Astrocyte of the hippocampus (primary cell): ENCODE results near the gene FCN3.

Experiments used
- DNase-seq: peaks from one replicate; pipeline ENCODE4 v3.0.0; 2011; ENCODE audit warnings: low read depth, low spot score

Gene FCN3

DNA sequence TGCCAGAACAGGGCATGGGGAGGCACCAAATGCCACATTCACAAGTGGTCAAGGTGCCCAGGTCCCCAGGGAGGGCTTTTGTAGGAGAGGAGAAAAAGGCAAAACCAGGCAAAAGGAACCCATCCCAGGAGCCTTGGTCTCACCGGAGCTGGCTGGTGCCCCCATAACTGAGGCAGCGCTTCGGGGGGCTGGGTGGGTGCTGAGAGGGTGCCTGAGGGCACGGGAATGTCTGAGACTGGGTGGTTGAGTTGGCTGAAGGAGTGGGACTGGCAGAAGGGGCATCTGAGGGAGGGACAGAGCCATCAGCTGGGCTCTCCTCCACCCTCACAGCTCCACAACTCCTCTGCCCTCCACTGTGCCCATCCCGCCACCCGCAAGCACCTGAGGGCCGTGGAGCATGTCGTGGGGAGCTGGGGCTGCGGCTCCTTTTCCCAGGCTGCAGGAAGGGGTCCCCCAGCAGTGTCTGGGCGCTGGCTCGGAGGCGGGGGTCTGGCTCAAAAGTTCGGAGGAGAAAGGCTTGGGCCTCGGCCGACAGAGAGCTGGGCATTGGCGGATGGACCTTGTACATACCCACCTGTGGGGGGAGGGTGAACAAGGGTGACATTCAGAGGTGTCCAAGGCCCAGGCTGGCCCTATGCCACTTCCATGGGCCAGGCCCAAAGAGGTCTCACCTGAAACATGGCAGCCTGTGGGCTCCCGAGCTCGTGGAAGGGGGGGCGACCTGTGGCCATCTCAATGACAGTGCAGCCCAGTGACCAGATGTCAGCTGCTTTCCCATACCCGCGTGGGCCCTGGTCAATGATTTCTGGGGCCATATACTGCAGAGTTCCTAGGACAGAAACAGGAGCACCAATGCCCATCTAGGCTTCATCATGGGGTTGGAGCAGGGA, 16.3 kb downstream of the FCN3 start:
- no peak for DNase-seq

DNA sequence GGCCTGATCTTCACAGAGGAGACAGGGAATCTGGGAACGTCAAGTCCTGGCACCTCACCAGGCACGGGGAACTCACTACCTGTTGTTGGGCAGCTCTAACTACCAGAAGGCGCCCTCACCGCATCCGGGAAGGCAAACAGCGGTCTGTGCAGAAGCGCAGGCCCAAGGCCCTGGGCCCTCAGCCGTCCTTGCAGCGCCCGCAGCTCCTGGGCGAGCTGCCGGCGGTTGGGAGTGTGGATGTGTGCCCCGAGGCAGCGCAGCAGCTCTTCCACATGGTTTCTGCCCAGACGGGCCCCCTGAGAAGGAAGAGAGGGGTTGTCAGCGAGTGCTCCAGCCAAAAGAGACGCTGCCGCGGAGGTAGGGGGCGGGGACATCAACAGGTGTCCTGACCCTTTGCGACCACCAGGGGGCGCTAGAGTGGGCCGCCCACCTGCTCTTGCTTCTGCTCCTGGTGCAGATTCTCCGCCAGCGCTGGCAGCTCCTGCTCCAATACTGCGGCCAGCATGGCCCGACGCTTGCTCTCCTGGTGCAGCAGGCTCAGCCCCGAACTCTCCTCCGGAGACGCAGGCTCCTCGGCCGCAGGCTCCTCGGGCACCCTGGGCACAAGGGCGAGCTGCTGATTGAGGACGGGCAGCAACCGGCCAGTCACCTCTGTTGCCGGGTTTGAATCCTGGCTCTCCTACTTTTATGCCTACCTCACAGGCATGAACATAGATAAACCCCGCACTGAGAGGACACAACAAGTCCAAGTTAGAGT, 17.2 kb downstream of the FCN3 start:
- DNase-seq, result peak; percentile 84

DNA sequence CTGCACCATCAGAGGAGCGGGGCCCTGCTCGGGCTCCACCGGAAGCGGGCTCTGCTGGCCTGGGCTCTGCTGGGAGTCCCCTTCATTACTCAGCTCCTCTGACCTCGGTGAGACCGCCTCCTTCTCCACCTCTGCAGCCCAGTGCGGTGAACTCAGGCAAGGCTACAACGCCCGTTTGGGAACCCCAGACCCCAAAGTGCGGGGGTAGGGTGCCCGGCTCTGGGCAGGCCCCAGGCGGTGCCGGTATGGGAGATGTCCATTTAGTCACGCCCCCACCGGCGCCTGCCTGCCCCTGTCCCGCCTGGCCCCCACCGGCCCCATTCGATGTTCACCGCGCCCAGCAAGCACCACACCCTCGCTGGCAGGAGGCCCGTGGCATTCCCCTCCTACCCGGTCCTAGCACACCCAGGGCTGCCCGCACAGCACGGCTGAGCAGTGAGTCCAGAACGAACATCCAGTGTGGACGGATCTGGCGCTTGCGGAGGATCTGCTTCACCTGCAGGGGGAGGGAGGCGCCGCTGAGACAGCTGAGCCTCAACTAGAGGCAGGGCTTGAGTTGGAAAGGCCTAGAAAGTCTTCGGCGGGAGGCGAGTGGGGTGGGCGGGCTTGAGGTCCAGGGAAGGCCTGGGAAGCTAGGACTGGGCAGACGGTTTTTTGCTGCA, 17.9 kb downstream of the FCN3 start:
- DNase-seq, result no peak

DNA sequence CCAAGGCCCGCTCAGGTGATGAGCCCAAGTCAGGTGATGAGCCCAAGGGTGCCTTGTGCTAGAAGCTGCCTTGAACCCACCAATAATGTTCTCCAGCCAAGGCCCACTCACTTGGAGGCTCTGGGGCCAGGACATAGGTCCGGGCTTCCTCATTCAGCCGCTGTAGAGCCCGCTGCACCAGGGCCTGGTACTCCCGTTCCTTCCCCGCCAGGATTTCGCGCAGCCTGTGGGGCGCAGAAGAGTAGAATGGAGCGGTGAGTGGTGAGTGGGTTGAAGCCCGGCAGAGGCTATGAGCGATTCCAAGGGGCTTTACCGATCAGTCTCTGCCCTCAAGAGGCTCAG, 18.4 kb downstream of the FCN3 start:
- no peak for DNase-seq

DNA sequence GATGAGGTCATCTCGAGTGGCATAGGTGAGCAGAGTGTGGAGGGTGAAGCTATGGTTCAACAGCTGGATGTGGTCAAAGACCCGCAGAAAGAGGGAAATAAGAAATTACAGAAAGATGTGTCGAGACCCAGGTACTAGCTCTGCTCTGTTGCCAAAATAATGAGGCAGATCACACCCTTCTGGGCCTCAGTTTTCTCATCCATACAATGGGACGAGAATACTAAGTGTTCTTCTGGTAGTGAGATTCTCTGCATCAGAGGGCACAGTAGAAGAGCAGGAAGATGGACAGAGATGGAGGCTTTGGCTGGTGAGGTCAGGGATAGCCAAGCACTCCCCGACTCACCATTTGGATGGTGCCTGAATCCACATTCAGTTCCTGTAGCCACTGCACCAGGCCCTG, 18.9 kb downstream of the FCN3 start:
- DNase-seq, result no peak

DNA sequence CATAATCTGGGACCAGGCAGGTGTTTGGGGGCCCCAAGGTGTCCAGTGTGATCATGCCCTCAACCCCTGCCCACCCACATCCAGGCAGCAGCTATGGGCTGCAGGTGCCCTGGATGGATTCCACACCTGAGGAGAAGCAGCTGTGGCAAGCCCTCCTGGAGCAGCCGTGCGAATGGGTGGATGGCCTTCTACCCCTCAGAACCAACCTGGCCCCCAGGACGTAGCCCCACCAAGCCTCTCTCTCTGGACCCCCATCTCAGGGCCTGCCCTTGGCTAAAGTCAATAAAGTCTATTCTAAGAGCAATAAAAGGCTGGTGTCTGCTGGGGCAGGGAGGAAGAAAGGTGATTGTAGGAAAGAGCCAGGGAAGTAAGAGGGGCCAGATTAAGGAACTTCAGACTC, 21.0 kb downstream of the FCN3 start:
- no peak for DNase-seq

DNA sequence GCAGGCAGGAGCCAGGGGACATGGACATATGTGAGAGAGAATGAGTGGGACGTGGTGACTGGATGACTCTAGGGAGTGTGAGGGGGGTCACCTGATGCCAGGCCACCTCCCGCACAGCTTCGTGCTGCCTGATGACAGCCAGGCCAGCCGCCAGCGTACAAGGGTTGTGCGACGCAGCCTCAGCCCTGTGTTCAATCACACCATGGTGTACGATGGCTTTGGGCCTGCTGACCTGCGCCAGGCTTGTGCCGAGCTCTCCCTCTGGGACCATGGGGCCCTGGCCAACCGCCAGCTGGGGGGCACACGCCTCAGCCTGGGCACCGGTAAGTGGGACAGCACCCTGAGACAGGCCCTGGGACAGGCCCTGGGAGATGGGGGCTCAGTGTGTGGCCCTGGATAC, 21.5 kb downstream of the FCN3 start:
- no peak for DNase-seq

DNA sequence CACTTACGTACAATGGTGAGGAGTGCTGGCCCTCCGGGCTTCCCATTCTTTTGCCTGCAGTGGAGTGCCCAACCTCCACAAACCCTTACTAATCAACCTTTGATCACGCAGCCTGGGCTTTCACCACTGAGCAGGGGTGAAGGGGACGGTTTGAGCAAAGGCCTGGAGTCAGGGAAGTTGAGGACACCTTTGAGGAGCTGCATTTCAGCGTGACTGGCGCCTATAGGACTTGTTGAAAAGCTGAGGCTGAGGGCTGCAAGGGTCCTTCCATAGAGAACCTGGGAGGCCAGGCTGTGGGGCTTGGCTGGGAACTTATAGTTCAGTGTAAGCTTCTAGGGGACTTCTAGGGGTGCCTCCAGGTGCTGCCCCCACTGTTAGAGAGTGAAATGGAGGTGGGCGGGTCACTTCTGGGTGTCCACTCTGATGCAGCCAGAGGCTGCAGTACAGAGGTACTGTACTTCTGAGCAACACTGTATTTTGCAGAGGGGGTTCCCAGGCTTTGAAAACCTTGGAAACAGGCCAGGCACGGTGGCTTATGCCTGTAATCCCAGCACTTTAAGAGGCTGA, 23.0 kb downstream of the FCN3 start:
- DNase-seq, result no peak

DNA sequence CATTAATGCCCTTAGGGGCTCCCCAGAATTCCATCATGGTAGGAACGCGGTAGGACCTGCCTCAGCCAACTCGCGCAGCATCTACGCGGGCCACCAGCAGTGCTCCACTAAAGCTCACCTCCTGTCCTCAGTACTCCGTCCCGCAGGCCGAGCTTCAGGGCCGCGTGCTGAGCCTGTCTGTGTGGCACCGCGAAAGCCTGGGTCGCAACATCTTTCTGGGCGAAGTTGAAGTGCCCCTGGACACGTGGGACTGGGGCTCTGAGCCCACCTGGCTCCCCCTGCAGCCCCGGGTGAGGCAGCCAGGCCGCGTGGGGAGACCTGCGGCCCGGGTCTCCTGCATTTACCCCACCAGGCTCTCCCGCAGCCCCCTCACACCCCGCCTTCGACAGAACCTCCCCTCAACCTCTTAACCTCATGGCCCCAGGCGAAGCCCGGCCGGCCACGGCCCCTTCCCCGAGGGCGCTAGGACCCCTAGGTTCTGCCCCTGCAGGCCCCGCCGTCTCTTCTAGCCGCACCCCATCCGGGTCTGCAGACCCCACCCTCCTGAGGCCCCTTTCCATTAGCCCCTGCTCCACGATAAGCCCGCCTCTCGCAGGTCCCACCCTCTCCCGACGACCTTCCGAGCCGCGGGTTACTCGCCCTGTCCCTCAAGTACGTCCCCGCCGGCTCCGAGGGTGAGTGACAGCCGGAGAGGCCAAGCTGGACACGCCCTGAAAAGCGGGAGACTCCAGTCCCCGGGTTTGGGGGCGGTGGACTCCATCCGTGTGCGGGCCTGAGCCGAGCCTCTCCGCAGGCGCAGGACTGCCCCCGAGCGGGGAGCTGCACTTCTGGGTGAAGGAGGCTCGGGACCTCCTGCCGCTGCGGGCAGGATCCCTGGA, 23.7 kb downstream of the FCN3 start:
- DNase-seq, result peak; percentile 67

DNA sequence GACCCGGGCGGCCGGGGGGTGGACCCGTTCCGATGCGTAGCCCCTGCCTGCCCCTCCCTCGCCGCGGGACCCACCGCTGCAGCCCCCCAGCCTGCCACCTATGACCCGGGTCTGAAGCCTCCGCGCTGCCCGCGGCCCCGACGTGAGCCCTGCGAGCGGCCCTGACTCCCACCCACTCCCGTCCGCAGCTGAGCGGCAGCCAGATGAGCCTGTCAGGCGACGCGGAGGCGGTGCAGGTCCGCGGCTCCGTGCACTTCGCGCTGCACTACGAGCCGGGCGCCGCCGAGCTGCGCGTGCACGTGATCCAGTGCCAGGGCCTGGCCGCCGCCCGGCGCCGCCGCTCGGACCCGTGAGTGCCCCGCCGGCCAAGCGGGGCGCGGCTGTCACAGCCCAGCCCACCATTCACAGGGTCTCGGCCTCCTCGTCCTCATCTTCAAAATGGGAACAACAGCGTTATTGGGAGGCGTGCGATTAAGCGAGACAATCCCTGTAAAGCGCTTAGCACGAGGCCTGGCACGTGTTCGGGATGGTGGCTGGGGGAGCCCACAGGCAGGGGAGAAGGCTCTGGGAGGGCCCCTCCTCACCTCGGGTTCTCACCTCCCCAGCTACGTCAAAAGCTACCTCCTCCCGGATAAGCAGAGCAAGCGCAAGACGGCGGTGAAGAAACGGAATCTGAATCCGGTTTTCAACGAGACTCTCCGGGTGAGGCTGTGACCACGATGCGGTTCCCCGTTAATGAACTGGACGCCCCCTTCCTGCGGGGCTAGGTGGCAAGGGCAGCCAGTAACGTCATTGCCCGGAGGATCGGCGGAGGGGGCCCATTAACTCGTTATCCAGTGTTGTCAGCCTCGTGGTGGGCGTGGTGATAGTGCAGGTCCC, 24.6 kb downstream of the FCN3 start:
- peak; percentile 84 for DNase-seq

DNA sequence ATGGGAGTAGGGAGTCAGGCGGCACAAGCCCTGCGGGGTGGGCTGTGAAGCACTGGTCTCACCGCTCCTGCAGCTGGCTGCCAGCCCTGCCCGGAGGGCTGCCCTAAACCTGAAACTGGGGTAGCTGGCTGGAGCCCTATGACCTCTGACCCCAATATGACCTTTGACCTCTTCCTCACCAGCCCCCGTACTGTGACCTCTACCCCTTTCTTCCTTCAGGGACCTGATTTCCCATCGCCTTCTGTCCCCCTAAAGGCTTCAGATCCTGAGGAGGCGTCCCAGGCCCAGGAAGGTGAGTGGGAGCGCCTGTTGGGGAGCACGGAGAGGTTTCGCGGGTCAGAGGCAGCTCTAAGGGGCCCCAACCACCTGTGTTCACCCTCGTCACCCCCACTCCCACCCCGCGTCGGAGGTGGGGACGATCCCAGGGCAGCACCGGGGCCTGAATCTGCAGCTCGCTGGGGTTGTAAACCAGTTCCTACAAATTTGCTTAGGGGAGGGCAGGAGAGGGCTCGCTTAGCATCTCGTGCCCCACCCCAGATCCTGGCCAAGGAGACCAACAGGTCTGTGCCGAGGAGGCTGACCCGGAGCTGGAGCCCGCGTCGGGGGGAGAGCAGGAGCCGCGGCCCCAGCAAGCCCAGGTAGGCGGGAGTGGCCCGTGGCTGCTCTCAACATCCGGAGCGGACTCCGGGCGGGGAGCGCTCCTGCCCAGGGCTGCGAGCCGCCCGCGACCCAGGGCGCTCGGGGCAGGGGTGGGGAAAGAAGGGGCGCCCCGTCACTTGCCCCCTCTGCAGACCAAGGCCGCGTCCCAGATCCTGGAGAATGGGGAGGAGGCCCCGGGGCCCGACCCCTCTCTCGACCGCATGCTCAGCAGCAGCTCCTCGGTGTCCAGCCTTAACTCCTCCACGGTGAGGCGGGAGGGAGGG, 25.5 kb downstream of the FCN3 start:
- peak; percentile 65 for DNase-seq

DNA sequence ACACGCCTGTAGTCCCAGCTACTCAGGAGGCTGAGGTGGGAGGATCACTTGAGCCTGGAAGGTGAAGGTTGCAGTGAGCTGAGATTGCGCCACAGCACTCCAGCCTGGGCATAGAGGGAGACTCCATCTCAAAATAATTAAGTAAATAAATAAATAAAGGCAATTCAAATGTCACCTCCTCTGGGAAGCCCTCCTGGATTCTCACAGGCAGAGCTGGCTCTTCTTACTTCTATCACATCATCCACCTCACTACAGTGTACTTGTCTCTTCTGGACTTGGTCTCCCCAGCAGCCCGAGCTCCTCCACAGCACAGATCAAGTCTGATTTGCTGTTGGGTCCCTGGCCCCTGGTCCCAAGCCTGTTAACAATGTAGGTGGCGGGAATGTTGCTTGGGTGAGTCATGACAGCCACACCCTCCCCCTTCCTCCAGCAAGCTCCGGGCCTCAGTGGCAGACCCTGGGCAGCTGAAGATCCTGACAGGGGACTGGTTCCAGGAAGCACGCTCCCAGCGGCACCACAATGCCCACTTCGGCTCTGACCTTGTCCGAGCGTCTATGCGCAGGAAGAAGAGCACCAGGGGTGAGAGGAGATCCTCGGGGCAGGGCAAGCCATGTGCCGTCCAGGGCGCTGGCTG, 27.5 kb downstream of the FCN3 start:
- DNase-seq, result no peak

DNA sequence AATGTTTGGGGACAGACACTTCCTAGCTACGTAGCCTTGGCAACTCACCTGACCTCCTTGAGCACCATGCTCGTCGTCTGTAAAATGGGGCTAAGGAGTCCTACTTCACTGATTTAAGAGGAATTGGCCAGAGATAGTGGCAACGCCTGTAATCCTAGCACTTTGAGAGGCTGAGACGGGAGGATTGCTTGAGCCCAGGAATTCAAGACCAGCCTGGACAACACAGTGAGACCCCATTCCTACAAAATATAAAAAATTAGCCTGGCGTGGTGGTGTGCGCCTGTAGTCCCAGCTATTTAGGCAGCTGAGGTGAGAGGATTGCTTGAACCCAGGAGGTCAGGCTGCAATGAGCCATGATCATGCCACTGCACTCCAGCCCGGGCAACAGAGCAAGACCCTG, 28.3 kb downstream of the FCN3 start:
- DNase-seq, result no peak

DNA sequence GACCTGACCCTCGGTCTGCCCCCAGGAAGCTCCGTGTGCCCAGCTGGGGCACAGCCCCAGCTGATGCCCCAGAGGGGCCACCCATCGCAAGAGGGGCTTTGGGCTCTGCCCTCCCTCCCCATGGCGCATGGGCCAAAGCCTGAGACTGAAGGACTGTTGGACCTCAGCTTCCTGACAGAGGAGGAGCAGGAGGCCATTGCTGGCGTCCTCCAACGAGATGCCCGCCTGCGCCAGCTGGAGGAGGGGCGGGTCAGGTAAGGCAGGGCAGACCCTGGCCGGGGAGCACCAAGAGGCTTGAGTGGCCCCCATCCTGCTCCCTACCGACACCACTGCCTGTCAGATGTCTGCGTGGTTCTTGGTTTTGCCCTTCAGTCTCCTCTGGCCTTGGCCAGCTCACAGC, 29.4 kb downstream of the FCN3 start:
- no peak for DNase-seq

DNA sequence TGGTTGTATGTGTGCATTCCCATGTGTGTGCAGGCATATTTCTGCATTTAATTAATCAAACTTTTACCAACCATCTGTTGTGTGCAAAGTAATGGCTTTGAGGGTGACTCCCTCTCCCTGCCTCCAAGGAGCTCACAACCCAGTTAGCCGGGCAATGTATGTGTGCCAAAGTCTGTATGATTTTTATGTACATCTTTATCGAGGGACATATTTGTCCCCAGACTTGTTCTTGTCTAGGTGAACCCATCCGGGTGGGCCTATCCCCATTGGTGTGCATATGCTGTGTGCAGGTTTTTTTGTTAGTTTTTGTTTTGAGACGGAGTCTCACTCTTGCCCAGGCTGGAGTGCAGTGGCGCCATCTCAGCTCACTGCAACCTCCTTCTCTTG, 31.0 kb downstream of the FCN3 start:
- no peak for DNase-seq

DNA sequence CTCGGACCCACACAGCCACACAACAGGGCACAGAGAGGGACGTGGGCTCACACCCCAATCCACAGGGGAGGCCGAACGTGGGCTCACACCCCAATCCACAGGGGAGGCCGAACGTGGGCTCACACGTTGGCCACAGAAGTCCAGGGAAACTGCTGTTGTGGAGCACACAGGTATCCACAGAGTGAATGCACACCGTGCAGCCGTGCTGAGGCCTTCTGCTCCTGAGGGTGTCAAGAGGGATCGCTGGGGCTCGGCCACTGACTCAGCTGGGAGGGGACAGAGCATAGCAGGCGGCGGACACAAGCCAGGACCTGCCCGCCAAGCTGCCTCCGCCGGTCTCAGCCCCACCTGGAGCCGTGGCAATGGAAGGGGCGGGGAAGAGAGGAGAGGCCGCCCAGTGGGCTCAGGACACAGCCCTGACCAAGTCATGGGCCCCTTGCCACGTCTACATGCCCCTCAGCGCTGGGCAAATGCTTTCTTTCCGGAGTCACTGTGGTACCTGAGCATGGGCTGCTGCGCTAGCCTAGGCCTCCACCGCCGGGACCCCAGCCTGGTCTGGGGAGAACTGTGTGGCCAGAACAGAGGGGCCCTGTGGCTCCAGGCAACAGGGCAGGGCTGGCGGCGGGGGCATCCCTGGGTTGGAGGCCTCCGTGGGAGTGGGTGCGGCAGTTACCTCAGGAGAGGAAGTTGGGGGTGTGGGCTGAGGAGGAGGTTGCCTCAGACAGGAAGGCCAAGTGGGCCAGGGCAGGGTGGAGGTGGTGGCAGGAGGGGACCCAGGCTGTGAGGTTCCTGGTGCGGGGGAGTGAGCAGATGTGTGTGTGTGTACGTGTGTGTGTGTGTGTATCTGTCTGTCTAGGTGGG, 31.6 kb downstream of the FCN3 start:
- no peak for DNase-seq

DNA sequence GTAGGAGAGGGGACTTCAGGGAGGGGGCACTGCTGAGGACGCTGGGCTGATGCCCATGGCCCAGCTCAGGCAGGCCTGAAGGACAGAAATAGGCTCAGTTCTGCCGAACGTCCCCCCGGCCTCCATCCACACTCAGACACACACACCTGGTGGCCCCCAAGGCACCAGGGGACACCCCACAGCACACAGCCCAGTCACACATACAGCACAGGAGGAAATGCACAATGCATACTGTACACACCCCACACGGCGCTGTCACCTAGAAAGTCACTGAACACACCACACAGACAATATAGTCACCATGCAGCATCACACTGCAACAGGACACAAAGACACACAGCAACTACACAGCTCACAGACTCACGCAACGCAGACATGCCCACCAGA, 32.2 kb downstream of the FCN3 start:
- DNase-seq, result no peak
